OCI-LY3 (cell line): Measurements from ENCODE around the gene LDLRAD4.

Experiments
- H2AFZ ChIP-seq: fragments of 200-600, 300-600 bp; shearing (Covaris generic); 2 replicates; pipeline ENCODE4 v1.6.0; 2014; ENCODE audit warnings: antibody characterized with exemption, low read depth, low read length
- H3K27ac ChIP-seq: fragments of 200-600, 300-600 bp; sonication (generic); 2 replicates; pipeline ENCODE4 v1.5.1; 2014; ENCODE audit warnings: mild to moderate bottlenecking, low read length, moderate library complexity, mixed read lengths
- H3K27me3 ChIP-seq: fragments of 200-600, 300-600 bp; sonication (generic); 2 replicates; pipeline ENCODE4 v1.6.1; 2014; ENCODE audit warnings: low read depth, low read length, mixed read lengths
- H3K36me3 ChIP-seq: fragments of 200-600, 300-600 bp; sonication (generic); replicated peaks from 2 replicates; pipeline ENCODE3; 2014; ENCODE audit warnings: low read depth, low read length, mixed read lengths
- H3K4me1 ChIP-seq: fragments of 300-600, 200-600 bp; sonication (generic); 2 replicates; pipeline ENCODE4 v1.6.1; 2014; ENCODE audit warnings: low read length, mixed read lengths
- H3K4me2 ChIP-seq: fragments of 200-600, 300-600 bp; sonication (generic); 2 replicates; pipeline ENCODE4 v1.6.1; 2014; ENCODE audit warnings: low read length, mixed read lengths
- H3K4me3 ChIP-seq: fragments of 300-600, 200-600 bp; sonication (generic); 2 replicates; pipeline ENCODE4 v1.5.1; 2014; ENCODE audit warnings: antibody characterized with exemption, mild to moderate bottlenecking, low read length, moderate library complexity
- H3K79me2 ChIP-seq: fragments of 300-600, 200-600 bp; shearing (Covaris generic); 2 replicates; pipeline ENCODE4 v1.6.1; 2014; ENCODE audit warnings: mild to moderate bottlenecking, low read length, mixed read lengths
- H3K9ac ChIP-seq: fragments of 300-600, 200-600 bp; shearing (Covaris generic); 2 replicates; pipeline ENCODE4 v1.6.0; 2014; ENCODE audit warnings: mild to moderate bottlenecking, low read length, moderate library complexity
- H3K9me3 ChIP-seq: fragments of 200-600, 300-600 bp; shearing (Covaris generic); 2 replicates; pipeline ENCODE4 v1.6.1; 2014; ENCODE audit warnings: low read length, mixed read lengths; ENCODE audit not compliant: insufficient read depth
- H4K20me1 ChIP-seq: fragments of 200-600, 300-600 bp; sonication (generic); 2 replicates; pipeline ENCODE4 v1.6.1; 2016; ENCODE audit warnings: low read length, mixed read lengths; ENCODE audit not compliant: insufficient read depth
- EZH2phosphoT487 ChIP-seq: fragments of 200-600 bp; shearing (Covaris generic); IDR thresholded peaks from 2 replicates; pipeline ENCODE4 v1.6.1; 2018; ENCODE audit warnings: antibody characterized with exemption, mixed run types, low read depth
- TF ChIP-seq, protein P1 (sequence below): fragments of 200-600, 300-600 bp; sonication (generic); IDR thresholded peaks from 2 replicates; pipeline ENCODE4 v1.5.1; 2014; ENCODE audit warnings: antibody characterized with exemption, low read length, low read depth

Gene LDLRAD4

DNA sequence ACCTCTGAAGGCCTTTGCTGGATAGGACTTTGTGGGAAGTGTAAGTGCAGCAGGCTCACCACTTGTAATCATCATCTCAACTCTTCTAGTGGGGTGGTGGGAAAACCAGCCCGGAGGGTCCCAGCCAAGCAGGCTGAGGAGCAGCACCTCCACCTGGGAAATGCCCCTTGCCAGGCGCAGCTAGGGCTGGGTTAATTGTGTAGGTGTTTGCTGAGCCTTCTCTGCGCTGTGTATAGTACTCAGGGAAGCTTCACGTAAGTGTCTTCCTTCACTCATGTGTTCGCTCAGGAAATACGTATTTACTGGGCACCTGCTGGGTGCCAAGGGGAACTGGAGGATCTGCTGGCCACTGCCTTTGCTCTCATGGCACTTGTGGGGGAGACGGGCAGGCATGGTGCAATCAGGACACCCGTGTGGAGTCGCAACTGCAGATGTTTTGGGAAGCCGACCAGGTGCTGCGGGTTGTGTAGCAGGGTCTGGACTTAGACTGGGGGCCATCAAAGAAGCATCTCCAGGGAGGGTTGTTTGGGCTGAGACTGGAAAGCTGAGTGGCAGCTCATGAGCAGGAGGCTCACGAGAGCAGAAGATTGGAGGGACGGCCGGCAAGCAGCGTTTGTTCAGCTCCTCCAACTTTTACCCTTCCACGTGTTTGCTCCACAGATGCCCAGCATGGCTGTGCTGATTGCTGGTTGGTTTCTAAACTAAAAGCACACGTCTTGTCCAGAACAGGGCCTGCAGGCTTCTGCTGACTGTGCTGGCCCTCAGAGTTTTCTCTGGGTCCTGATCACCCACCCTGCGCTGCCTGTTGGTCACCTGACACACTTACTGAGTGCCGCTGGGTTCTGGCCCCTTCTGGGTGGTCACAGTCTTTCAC, 164.6 kb downstream of the LDLRAD4 start:
- Histone ChIP-seq H3K4me1 (peaks cover 10% of the 10 kb centered on the region), H3K27me3 (peaks cover 33% of the 10 kb centered on the region), H3K27ac (no peak overlapping the region), H3K79me2 (no peaks in the 10 kb centered on the region), H3K9ac (no peak overlapping the region), H3K4me2 (no peak overlapping the region), H4K20me1 (no peaks in the 10 kb centered on the region), H3K9me3 (no peaks in the 10 kb centered on the region), H2AFZ (no peak overlapping the region), H3K4me3 (no peak overlapping the region), H3K36me3 (no peaks in the 10 kb centered on the region)
- TF ChIP-seq, protein P1, sequence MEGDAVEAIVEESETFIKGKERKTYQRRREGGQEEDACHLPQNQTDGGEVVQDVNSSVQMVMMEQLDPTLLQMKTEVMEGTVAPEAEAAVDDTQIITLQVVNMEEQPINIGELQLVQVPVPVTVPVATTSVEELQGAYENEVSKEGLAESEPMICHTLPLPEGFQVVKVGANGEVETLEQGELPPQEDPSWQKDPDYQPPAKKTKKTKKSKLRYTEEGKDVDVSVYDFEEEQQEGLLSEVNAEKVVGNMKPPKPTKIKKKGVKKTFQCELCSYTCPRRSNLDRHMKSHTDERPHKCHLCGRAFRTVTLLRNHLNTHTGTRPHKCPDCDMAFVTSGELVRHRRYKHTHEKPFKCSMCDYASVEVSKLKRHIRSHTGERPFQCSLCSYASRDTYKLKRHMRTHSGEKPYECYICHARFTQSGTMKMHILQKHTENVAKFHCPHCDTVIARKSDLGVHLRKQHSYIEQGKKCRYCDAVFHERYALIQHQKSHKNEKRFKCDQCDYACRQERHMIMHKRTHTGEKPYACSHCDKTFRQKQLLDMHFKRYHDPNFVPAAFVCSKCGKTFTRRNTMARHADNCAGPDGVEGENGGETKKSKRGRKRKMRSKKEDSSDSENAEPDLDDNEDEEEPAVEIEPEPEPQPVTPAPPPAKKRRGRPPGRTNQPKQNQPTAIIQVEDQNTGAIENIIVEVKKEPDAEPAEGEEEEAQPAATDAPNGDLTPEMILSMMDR, result no peak
- no peak for TF ChIP-seq EZH2phosphoT487

- Histone ChIP-seq H3K79me2 (no peaks in the 10 kb centered on the region), H3K27ac (no peak overlapping the region), H3K4me2 (no peak overlapping the region), H2AFZ (no peak overlapping the region), H3K9ac (no peak overlapping the region), H3K4me3 (no peak overlapping the region), H3K4me1 (peaks cover 2% of the 10 kb centered on the region; the same call in 1 of the 2 replicates), H3K9me3 (no peaks in the 10 kb centered on the region), H3K36me3 (no peaks in the 10 kb centered on the region), H4K20me1 (no peaks in the 10 kb centered on the region), H3K27me3 (peaks cover 24% of the 10 kb centered on the region)
- TF ChIP-seq, protein P1, result no peak
- TF ChIP-seq EZH2phosphoT487, result no peak
Observed at GRCh38 chr18:13386891-13387801, 168.6 kb downstream of the LDLRAD4 start.

DNA sequence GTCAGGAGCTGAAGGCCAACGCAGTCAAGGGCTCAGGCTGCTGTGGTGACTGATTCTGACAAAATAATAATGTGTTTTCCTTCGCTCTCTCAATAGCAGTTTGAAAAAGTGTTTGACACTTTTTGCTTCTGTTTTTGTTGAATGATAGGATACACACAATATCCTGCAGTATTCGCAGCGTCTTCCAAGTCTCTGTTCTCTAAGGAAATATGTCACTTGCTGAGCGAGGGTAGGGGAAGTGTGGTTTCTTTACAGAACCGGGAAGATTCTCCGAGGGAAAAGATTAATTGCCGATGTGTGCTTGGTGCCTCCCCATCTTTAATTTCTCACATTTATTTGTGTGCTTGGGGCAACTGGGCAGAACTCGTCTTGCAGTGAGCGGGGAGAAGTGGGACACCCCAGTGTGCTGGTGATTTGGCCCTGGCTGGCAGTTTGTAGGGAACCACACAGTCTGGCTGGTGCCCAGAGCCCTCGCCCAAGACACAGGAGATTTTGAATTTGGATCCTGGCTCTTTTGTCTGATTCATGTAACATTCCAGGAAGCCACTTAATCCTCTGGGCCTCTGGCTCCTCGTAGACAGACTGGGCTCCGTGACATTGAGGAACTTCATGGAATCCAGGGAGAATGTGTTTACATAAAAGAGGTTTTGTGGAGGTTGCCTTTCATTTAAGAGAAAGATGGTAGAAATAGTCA, 169.4 kb downstream of the LDLRAD4 start:
- Histone ChIP-seq H3K27ac (no peak overlapping the region), H3K9ac (no peak overlapping the region), H3K79me2 (no peaks in the 10 kb centered on the region), H3K4me1 (no peaks in the 10 kb centered on the region), H3K4me3 (no peak overlapping the region), H3K4me2 (no peak overlapping the region), H3K36me3 (no peaks in the 10 kb centered on the region), H2AFZ (no peak overlapping the region), H3K9me3 (no peaks in the 10 kb centered on the region), H4K20me1 (no peaks in the 10 kb centered on the region), H3K27me3 (peaks cover 32% of the 10 kb centered on the region)
- TF ChIP-seq EZH2phosphoT487, result no peak
- TF ChIP-seq, protein P1, result no peak
